Measurements from ENCODE around the gene CNTN4.

GRCh38 chr3:2680236-2680635 lies 581.6 kb downstream of the CNTN4 start:
- TF ChIP-seq CTCF (IDR thresholded peaks at IDR 0.05), result no peak
- no peak for TF ChIP-seq POLR2A (IDR thresholded peaks at IDR 0.05)
